ENCODE measurements around the gene CABLES1.

Gene CABLES1

GRCh38 chr18:23189099-23189498 lies 53.8 kb downstream of the CABLES1 start:
- ChIA-PET CTCF (no interaction called here), POLR2A (ENCODE audit: low non-redundant PET) (no interaction called here)
- DNase-seq (ENCODE audit: low spot score) = no peak
- TF ChIP-seq CTCF (conservative IDR thresholded peaks at IDR 0.05; ENCODE audit: low read depth) = no peak
- no peak overlapping the region for H3K27ac ChIP-seq

GRCh38 chr18:23189768-23190661 lies 54.7 kb downstream of the CABLES1 start:
- no peak for TF ChIP-seq CTCF (conservative IDR thresholded peaks at IDR 0.05; ENCODE audit: low read depth)
- ChIA-PET POLR2A (ENCODE audit: low non-redundant PET) (no interaction called here), CTCF (no interaction called here)
- no peak for DNase-seq (ENCODE audit: low spot score)
- H3K27ac ChIP-seq = no peak overlapping the region

- DNase-seq (ENCODE audit: low spot score) = no peak
- TF ChIP-seq CTCF (conservative IDR thresholded peaks at IDR 0.05; ENCODE audit: low read depth) = no peak
- no peak overlapping the region for H3K27ac ChIP-seq
- ChIA-PET CTCF (interaction anchor here (0.6 kb wide), 1 partner anchor 96 kb away, joined by 4 read pairs; no protein-coding TSS in a partner anchor), POLR2A (ENCODE audit: low non-redundant PET) (no interaction called here)
Measured at GRCh38 chr18:23191232-23191631, 55.9 kb downstream of the CABLES1 start.

- no peak for TF ChIP-seq CTCF (conservative IDR thresholded peaks at IDR 0.05; ENCODE audit: low read depth)
- DNase-seq (ENCODE audit: low spot score) = no peak
- H3K27ac ChIP-seq = no peak overlapping the region
- POLR2A ChIA-PET (ENCODE audit: low non-redundant PET) = no interaction called here
- CTCF ChIA-PET = interaction anchor here (0.5 kb wide), 1 partner anchor 10 kb away, joined by 6 read pairs; no protein-coding TSS in a partner anchor
Measured at GRCh38 chr18:23193742-23194141, 58.5 kb downstream of the CABLES1 start.

GRCh38 chr18:23194155-23194996 lies 59.1 kb downstream of the CABLES1 start:
- POLR2A ChIA-PET (ENCODE audit: low non-redundant PET) = no interaction called here

More at GRCh38 chr18:23194155-23194996, 59.1 kb downstream of the CABLES1 start:
- H3K27ac ChIP-seq = no peak overlapping the region
- CTCF ChIA-PET = interaction anchor here (0.5 kb wide), 1 partner anchor 9 kb away, joined by 6 read pairs; no protein-coding TSS in a partner anchor
- no peak for DNase-seq (ENCODE audit: low spot score)
- TF ChIP-seq CTCF (conservative IDR thresholded peaks at IDR 0.05; ENCODE audit: low read depth) = no peak
